ENCODE results near the gene KDM3B. TPM values are rescaled to one million over a fixed set of nuclear protein-coding genes. Genes with fewer than 3 reads are reported as not detected.

KDM3B gene
- total RNA-seq, 1 donor from 2014 or later = 101 TPM

- TF ChIP-seq, protein P1, sequence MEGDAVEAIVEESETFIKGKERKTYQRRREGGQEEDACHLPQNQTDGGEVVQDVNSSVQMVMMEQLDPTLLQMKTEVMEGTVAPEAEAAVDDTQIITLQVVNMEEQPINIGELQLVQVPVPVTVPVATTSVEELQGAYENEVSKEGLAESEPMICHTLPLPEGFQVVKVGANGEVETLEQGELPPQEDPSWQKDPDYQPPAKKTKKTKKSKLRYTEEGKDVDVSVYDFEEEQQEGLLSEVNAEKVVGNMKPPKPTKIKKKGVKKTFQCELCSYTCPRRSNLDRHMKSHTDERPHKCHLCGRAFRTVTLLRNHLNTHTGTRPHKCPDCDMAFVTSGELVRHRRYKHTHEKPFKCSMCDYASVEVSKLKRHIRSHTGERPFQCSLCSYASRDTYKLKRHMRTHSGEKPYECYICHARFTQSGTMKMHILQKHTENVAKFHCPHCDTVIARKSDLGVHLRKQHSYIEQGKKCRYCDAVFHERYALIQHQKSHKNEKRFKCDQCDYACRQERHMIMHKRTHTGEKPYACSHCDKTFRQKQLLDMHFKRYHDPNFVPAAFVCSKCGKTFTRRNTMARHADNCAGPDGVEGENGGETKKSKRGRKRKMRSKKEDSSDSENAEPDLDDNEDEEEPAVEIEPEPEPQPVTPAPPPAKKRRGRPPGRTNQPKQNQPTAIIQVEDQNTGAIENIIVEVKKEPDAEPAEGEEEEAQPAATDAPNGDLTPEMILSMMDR (IDR thresholded peaks at IDR 0.05; ENCODE audit: unreplicated experiment) = no peak
- DNase-seq (ENCODE audit: low spot score) = no peak
- H3K27me3 Mint-ChIP-seq (ENCODE audit: unreplicated experiment) = no peaks in the 10 kb centered on the region
- H3K27ac Mint-ChIP-seq (ENCODE audit: unreplicated experiment) = no peak overlapping the region
- no peaks in the 10 kb centered on the region for H3K9me3 Mint-ChIP-seq (ENCODE audit: unreplicated experiment)
- H3K4me3 Mint-ChIP-seq (ENCODE audit: unreplicated experiment) = no peak overlapping the region
- no peaks in the 10 kb centered on the region for H3K36me3 Mint-ChIP-seq (ENCODE audit: low read depth, unreplicated experiment)
- H3K4me1 Mint-ChIP-seq (ENCODE audit: unreplicated experiment) = peaks cover 17% of the 10 kb centered on the region
Observed at GRCh38 chr5:138372225-138372624, 19.7 kb downstream of the KDM3B start.

DNA sequence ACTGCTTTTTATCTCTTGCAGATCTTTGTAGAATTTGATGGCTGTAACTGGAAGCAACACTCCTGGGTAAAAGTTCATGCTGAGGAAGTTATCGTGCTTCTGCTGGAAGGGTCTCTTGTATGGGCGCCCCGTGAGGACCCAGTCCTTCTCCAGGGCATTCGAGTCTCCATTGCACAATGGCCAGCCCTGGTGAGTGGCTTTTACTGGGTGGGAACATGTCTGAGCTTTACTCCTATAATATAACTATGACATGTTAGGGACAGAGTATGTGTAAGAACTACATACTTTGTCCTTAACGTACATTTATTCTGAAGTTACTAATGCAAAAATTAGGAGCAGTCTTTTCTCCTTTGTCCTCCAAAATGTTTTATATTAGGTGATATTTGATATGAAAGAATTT lies 20.2 kb downstream of the KDM3B start:
- no peak for DNase-seq (ENCODE audit: low spot score)
- peak overlapping the region; percentile 5 for H3K27ac Mint-ChIP-seq (ENCODE audit: unreplicated experiment)
- peaks cover 17% of the 10 kb centered on the region for H3K4me1 Mint-ChIP-seq (ENCODE audit: unreplicated experiment)
- H3K27me3 Mint-ChIP-seq (ENCODE audit: unreplicated experiment) = no peaks in the 10 kb centered on the region
- no peaks in the 10 kb centered on the region for H3K9me3 Mint-ChIP-seq (ENCODE audit: unreplicated experiment)
- peaks cover 4% of the 10 kb centered on the region for H3K36me3 Mint-ChIP-seq (ENCODE audit: low read depth, unreplicated experiment)
- TF ChIP-seq, protein P1 (IDR thresholded peaks at IDR 0.05; ENCODE audit: unreplicated experiment) = no peak
- no peak overlapping the region for H3K4me3 Mint-ChIP-seq (ENCODE audit: unreplicated experiment)

DNA sequence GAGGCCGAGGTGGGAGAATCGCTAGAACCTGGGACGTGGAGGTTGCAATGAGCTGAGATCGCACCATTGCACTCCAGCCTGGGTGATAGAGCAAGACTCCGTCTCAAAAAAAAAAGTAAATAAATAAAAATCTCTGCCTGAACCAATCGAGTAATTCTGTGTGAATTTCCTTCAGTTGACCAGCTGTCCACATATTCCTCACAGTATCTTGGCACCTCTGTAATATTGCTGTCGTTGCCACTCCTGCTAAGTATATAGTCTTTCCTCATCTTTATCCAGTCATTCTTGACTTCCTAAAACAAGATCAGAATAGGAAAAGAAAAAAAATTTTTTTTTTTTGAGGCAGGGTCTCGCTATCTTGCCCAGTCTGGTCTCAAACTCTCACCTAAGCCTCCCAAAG lies 29.9 kb downstream of the KDM3B start:
- no peak overlapping the region for H3K27ac Mint-ChIP-seq (ENCODE audit: unreplicated experiment)
- DNase-seq (ENCODE audit: low spot score) = no peak
- TF ChIP-seq, protein P1 (IDR thresholded peaks at IDR 0.05; ENCODE audit: unreplicated experiment) = no peak
- no peaks in the 10 kb centered on the region for H3K4me1 Mint-ChIP-seq (ENCODE audit: unreplicated experiment)
- H3K4me3 Mint-ChIP-seq (ENCODE audit: unreplicated experiment) = peak overlapping the region; percentile 24
- no peaks in the 10 kb centered on the region for H3K27me3 Mint-ChIP-seq (ENCODE audit: unreplicated experiment)
- peaks cover 47% of the 10 kb centered on the region for H3K36me3 Mint-ChIP-seq (ENCODE audit: low read depth, unreplicated experiment)
- no peaks in the 10 kb centered on the region for H3K9me3 Mint-ChIP-seq (ENCODE audit: unreplicated experiment)

- H3K27ac Mint-ChIP-seq (ENCODE audit: unreplicated experiment) = no peak overlapping the region
- no peak for DNase-seq (ENCODE audit: low spot score)
Observed at GRCh38 chr5:138385660-138386059, 33.2 kb downstream of the KDM3B start.

GRCh38 chr5:138386290-138386689 lies 33.8 kb downstream of the KDM3B start:
- H3K27ac Mint-ChIP-seq (ENCODE audit: unreplicated experiment) = no peak overlapping the region
- no peak for DNase-seq (ENCODE audit: low spot score)
- peaks cover 45% of the 10 kb centered on the region for H3K36me3 Mint-ChIP-seq (ENCODE audit: low read depth, unreplicated experiment)
- no peaks in the 10 kb centered on the region for H3K27me3 Mint-ChIP-seq (ENCODE audit: unreplicated experiment)
- TF ChIP-seq, protein P1 (IDR thresholded peaks at IDR 0.05; ENCODE audit: unreplicated experiment) = no peak
- H3K9me3 Mint-ChIP-seq (ENCODE audit: unreplicated experiment) = no peaks in the 10 kb centered on the region
- H3K4me1 Mint-ChIP-seq (ENCODE audit: unreplicated experiment) = no peaks in the 10 kb centered on the region
- no peak overlapping the region for H3K4me3 Mint-ChIP-seq (ENCODE audit: unreplicated experiment)

More at GRCh38 chr5:138385660-138386059, 33.2 kb downstream of the KDM3B start:
- Mint-ChIP-seq H3K27me3 (ENCODE audit: unreplicated experiment) (no peaks in the 10 kb centered on the region), H3K9me3 (ENCODE audit: unreplicated experiment) (no peaks in the 10 kb centered on the region), H3K4me1 (ENCODE audit: unreplicated experiment) (no peaks in the 10 kb centered on the region), H3K36me3 (ENCODE audit: low read depth, unreplicated experiment) (peaks cover 40% of the 10 kb centered on the region), H3K4me3 (ENCODE audit: unreplicated experiment) (no peak overlapping the region)
- TF ChIP-seq, protein P1 (IDR thresholded peaks at IDR 0.05; ENCODE audit: unreplicated experiment) = no peak
